Body of pancreas (tissue), 4 donors: ENCODE data around the gene VTI1A. TPM values are rescaled to one million over a fixed set of nuclear protein-coding genes. Genes with fewer than 3 reads are reported as not detected.

Experiments
- ATAC-seq: fragments of 150-250 bp; one replicate; pipeline ENCODE4 v1.9.1; 2016
- DNase-seq, 4 donors: peaks; one replicate each; pipeline ENCODE4 v3.0.0-alpha.2; 2019
- H3K27ac ChIP-seq, 4 donors: fragments of 200-600 bp; sonication (generic); 1 replicate in 3 of 4; 2 replicates in 1 of 4; pipeline versions ENCODE4 v1.5.1 to v1.6.1; 2016 to 2019; ENCODE audit warnings: mild to moderate bottlenecking in 1 of 4, mixed read lengths in 1 of 4, moderate library complexity in 1 of 4
- H3K27me3 ChIP-seq, 2 donors: fragments of 200-600 bp; sonication (generic); one replicate each; pipeline ENCODE4 v1.6.0; 2016; ENCODE audit warnings: mild to moderate bottlenecking in 1 of 2
- H3K36me3 ChIP-seq, 2 donors: fragments of 200-600 bp; sonication (generic); replicated peaks in 1 of 2; 2 replicates each; pipeline ENCODE4 v1.5.1; 2016; ENCODE audit warnings: low read depth in 2 of 2; ENCODE audit not compliant: insufficient read depth in 1 of 2
- H3K4me1 ChIP-seq: fragments of 200-600 bp; sonication (generic); one replicate; pipeline ENCODE4 v1.6.0; 2016
- H3K4me3 ChIP-seq, 2 donors: fragments of 200-600 bp; sonication (generic); 1 replicate in 1 of 2; 2 replicates in 1 of 2; pipeline ENCODE4 v1.5.1; 2016 to 2019
- H3K9me3 ChIP-seq, 3 donors: fragments of 200-600 bp; sonication (generic); 1 replicate in 2 of 3; 2 replicates in 1 of 3; pipeline ENCODE4 v1.5.1; 2016
- CTCF ChIP-seq, 7 experiments: fragments of 450-650 bp in 4 of 7; fragments of 200-600 bp in 3 of 7; sonication (generic) in 3 of 7; IDR thresholded peaks; one replicate each; pipeline ENCODE4 v1.5.1; 2016 to 2019; ENCODE audit warnings: antibody characterized with exemption in 7 of 7
- POLR2A ChIP-seq, 3 donors: fragments of 450-650 bp; IDR thresholded peaks; one replicate each; pipeline ENCODE4 v1.6.1; 2016; ENCODE audit warnings: antibody characterized with exemption in 3 of 3, mild to moderate bottlenecking in 2 of 3
- WGBS, 2 donors: methylation state at CpG; one replicate each; pipeline ENCODE4 v1.1.5; 2017; 5-methylcytosine and 5-hydroxymethylcytosine counted together
- intact Hi-C: fragments of 100-400 bp; cut with DNase I; formaldehyde crosslinking; loops from one replicate; pipeline ENCODE4 v1.15.1; 2023
- total RNA-seq, 2 donors: library from RNA; depleted of rRNA; stranded (reverse); fragments of >200 nt; gene quantifications; one replicate each; pipeline ENCODE4 v1.1.0, GENCODE V29; 2016

Gene VTI1A
- total RNA-seq, 2 donors from 2014 or later = 28.3 to 84.4 TPM

GRCh38 chr10:112713411-112713810 lies 266.4 kb downstream of the VTI1A start:
- intact Hi-C loops = loop anchor here (10.0 kb wide), 1 partner anchor 421 kb away; no protein-coding TSS in a partner anchor
- no peak for ATAC-seq

GRCh38 chr10:112715581-112715980 lies 268.6 kb downstream of the VTI1A start:
- Histone ChIP-seq H3K27ac (no peak overlapping the region), H3K4me3 (no peak overlapping the region), H3K36me3 (no peaks in the 10 kb centered on the region), H3K9me3 (no peaks in the 10 kb centered on the region), H3K27me3 (no peaks in the 10 kb centered on the region), H3K4me1 (peaks cover 5% of the 10 kb centered on the region)
- DNase-seq (no peak), ATAC-seq (no peak)
- 92 to 95% methylated on average over 5 of the region's 5 CpGs for WGBS, 2 donors
- TF ChIP-seq POLR2A (IDR thresholded peaks at IDR 0.05) = no peak
- TF ChIP-seq CTCF (IDR thresholded peaks at IDR 0.05) = no peak
- intact Hi-C loops = loop anchor here (10.0 kb wide), 1 partner anchor 419 kb away; no protein-coding TSS in a partner anchor

More at GRCh38 chr10:112713411-112713810, 266.4 kb downstream of the VTI1A start:
- Histone ChIP-seq H3K9me3 (no peaks in the 10 kb centered on the region), H3K27ac (no peak overlapping the region), H3K27me3 (no peaks in the 10 kb centered on the region), H3K36me3 (no peaks in the 10 kb centered on the region), H3K4me3 (no peak overlapping the region), H3K4me1 (peaks cover 5% of the 10 kb centered on the region)
- 92 to 97% methylated on average over 2 of the region's 2 CpGs for WGBS, 2 donors
- no peak for DNase-seq
- TF ChIP-seq POLR2A (IDR thresholded peaks at IDR 0.05) (no peak), CTCF (IDR thresholded peaks at IDR 0.05) (no peak)

- intact Hi-C loops = loop anchor here (10.0 kb wide), 1 partner anchor 419 kb away; no protein-coding TSS in a partner anchor
Observed at GRCh38 chr10:112716076-112716475, 269.1 kb downstream of the VTI1A start.

GRCh38 chr10:112716924-112717413 lies 270.0 kb downstream of the VTI1A start:
- TF ChIP-seq CTCF (IDR thresholded peaks at IDR 0.05) (no peak), POLR2A (IDR thresholded peaks at IDR 0.05) (no peak)
- Histone ChIP-seq H3K27me3 (no peaks in the 10 kb centered on the region), H3K27ac (no peak overlapping the region), H3K9me3 (no peaks in the 10 kb centered on the region), H3K36me3 (no peaks in the 10 kb centered on the region), H3K4me1 (peaks cover 5% of the 10 kb centered on the region), H3K4me3 (no peak overlapping the region)
- intact Hi-C loops = loop anchor here (10.0 kb wide), 1 partner anchor 418 kb away; no protein-coding TSS in a partner anchor
- ATAC-seq = no peak
- peak in 2 of 4 donors; percentile 9 to 31 for DNase-seq
- 35 to 69% methylated on average over 6 of the region's 6 CpGs for WGBS, 2 donors

More at GRCh38 chr10:112716076-112716475, 269.1 kb downstream of the VTI1A start:
- DNase-seq = no peak
- WGBS, 2 donors = 92 to 96% methylated on average over 3 of the region's 3 CpGs
- peaks cover 5% of the 10 kb centered on the region for H3K4me1 ChIP-seq
- H3K9me3 ChIP-seq = no peaks in the 10 kb centered on the region
- H3K27ac ChIP-seq = no peak overlapping the region
- no peaks in the 10 kb centered on the region for H3K36me3 ChIP-seq
- H3K4me3 ChIP-seq = no peak overlapping the region
- no peak for ATAC-seq
- no peaks in the 10 kb centered on the region for H3K27me3 ChIP-seq
- no peak for TF ChIP-seq CTCF (IDR thresholded peaks at IDR 0.05)
- no peak for TF ChIP-seq POLR2A (IDR thresholded peaks at IDR 0.05)

- DNase-seq = no peak
Observed at GRCh38 chr10:112720178-112720577, 273.2 kb downstream of the VTI1A start.

More at GRCh38 chr10:112720178-112720577, 273.2 kb downstream of the VTI1A start:
- intact Hi-C loops = no loop called here
- no peaks in the 10 kb centered on the region for H3K27me3 ChIP-seq
- no peaks in the 10 kb centered on the region for H3K9me3 ChIP-seq
- TF ChIP-seq POLR2A (IDR thresholded peaks at IDR 0.05) = no peak
- no peak for TF ChIP-seq CTCF (IDR thresholded peaks at IDR 0.05)
- H3K27ac ChIP-seq = no peak overlapping the region
- no peak overlapping the region for H3K4me3 ChIP-seq
- H3K36me3 ChIP-seq = no peaks in the 10 kb centered on the region
- no peak for ATAC-seq
- H3K4me1 ChIP-seq = peaks cover 5% of the 10 kb centered on the region
